GM19467 (cell line): ENCODE results near the gene PLN.

ENCODE experiments used
- ATAC-seq: cut with Tn5 transposase; IDR thresholded peaks from one replicate; pipeline ENCODE4 v1.9.1; 2021; ENCODE audit warnings: mild to moderate bottlenecking, moderate library complexity; ENCODE audit not compliant: unreplicated experiment

PLN gene

DNA sequence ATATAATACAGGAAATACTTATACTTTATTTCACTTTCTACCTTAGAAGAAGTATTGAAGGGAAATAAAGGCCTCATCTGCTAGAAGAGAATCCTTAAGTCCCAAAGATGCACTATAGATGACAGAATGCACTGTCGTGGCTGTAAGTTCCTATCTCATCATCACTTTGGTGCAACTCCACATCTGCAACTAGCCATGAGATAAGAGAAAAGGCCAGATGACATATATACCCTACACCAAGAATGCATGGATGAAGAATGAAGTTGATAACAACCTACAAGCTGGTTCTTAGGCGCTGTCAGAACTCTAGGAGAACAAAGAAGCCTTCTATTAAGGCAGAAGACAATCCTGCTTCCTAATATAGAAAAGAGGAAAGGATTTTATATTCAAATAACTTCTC, 11.6 kb upstream of the PLN start:
- no peak for ATAC-seq

DNA sequence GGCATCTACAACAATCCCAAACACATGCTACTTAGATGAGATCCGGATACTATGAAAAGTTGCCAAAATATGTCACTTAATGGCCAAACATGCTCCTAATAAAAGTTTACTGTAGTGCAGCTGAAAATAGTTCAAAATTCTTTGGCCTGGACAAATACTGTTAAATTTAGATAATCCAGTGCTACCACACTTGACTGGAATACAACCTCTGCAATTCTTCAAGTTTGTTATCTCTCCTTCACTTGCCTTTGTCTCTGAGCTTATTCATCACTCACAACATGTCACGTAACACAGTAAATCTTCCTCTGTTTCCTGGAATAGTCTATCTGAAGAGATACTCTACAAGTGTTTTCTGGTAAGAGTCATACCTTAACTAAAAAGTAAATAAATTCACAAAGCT, 10.5 kb upstream of the PLN start:
- ATAC-seq: no peak

- no peak for ATAC-seq
Measured at GRCh38 chr6:118542184-118542952, 5.7 kb upstream of the PLN start.

GRCh38 chr6:118544105-118544504, 4.0 kb upstream of the PLN start:
- ATAC-seq: no peak

DNA sequence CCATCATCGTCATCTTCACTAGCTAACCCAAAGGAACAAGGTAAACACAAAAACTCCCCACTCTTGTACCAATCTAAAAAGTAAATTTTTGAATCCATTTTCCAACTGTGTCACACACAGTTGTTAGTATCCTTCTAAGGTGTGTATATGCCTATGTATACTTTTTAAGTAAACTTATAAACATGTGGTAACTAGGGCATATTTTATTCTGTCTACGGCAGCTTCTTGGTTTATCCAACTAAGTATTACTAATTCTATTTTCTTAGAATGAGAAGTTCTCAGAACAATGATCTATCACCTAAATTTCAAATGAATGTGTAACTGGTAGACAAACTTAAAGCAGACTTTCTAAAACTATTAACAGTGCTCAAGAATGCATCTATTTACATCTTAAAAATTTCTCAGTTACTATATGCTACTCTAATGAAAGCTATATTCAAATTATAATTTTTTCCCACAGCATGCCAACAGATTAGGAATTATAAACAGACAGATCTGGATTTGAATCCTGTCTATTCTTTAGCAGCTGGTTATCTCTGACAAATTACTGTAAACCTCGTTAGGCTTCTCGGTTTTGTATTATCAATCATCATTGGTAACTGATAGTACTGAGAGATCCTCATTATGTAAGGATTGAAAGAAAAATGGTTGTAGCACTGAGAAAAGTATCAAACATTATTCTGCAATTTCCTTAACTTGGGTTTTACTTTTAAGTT, 1.8 kb upstream of the PLN start:
- ATAC-seq: no peak

DNA sequence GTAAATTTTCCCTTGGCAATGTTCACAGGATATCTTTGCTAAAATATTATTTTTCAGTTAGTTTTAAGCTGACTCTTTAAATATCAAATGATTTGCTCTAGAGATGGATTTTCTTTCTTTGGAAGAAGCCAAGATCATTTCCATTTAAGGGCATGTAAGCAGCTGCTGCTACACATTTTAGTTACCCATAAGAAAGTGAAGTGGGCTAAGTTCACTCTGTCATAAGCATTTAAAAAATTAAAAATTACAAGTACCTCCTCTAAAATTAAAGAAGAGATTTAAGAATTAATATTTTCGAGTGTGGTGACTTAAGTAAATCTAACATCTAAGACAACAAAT, 1.2 kb upstream of the PLN start:
- ATAC-seq: no peak

DNA sequence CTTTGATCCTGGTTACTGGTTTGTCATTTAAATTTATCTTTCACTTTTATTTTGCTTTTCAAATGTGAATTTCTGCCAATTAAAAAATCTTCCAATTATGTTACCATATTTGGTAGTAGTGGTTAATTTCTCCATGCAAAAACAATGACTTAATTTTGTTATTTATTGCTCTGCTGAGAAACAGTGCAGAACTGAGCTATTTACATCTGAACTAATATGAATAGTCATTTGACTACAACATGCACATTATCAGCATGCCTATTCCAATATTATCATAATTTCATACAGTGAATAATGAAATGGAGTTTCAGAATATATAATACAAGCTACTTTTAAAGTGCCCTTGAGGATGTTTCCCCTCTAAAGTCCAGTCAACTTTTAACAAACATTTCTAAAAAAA, 517 bp downstream of the PLN start:
- ATAC-seq: no peak

GRCh38 chr6:118551063-118552053, 3.3 kb downstream of the PLN start:
- ATAC-seq: peak; percentile 69

GRCh38 chr6:118553132-118553531, 5.0 kb downstream of the PLN start:
- ATAC-seq: no peak

DNA sequence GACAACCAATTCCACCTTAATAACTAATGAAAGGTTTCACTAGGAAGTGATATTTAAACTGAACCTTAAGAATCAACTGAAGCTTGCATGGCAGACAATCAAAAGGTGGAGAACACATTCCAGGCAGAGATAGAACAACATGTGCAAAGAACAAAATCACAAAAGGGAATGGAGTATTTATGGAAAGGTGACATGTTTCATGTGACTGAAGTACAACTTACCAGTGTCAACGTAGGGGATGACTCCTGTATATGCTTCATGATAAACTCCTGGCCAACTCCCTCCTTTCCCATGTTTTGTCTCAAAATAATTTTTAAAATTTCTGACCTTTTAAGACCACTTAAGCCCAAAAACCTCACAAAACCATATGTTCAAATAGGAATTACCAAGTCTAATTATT, 6.6 kb downstream of the PLN start:
- ATAC-seq: no peak

DNA sequence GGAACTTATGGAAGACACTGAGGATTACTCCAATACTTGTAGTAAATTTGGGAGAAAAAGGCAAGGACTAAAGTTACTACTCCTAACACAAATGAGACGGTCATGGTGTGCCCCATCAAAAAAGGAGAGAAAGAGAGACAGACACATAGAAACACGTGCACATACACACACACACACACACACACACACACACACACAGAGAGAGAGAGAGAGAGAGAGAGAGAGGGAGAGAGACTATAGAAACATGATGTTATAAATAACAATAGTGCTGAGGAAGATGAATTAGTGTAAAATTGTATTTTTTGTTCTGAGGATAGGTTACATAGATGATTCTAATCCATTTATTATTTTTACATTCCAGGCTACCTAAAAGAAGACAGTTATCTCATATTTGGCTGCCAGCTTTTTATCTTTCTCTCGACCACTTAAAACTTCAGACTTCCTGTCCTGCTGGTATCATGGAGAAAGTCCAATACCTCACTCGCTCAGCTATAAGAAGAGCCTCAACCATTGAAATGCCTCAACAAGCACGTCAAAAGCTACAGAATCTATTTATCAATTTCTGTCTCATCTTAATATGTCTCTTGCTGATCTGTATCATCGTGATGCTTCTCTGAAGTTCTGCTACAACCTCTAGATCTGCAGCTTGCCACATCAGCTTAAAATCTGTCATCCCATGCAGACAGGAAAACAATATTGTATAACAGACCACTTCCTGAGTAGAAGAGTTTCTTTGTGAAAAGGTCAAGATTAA, 10.5 kb downstream of the PLN start:
- no peak for ATAC-seq

GRCh38 chr6:118559659-118560058, 11.6 kb downstream of the PLN start:
- no peak for ATAC-seq

DNA sequence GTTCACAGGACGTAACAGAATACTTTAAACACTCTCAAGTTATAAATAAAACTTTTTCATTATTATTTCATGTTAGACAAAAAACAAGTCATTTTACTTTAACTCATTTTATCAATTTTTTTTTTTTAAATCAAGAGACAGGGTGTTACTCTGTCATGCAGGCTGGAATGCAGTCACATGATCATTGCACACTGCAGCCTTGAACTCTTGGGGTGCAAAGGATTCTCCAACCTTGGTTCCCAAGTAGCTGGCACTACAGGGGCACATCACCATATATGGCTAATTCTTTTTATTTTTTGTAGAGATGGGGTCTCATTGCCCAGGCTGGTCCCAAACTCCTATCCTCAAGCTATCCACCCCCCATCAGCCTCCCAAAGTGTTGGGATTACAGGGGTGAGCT, 14.2 kb downstream of the PLN start:
- ATAC-seq: no peak

GRCh38 chr6:118562959-118563358, 14.9 kb downstream of the PLN start:
- ATAC-seq: no peak

- ATAC-seq: peak; percentile 98
Measured at GRCh38 chr6:118565311-118565960, 17.3 kb downstream of the PLN start.

- no peak for ATAC-seq
Measured at GRCh38 chr6:118567974-118568373, 19.9 kb downstream of the PLN start.

GRCh38 chr6:118569498-118569897, 21.4 kb downstream of the PLN start:
- no peak for ATAC-seq

DNA sequence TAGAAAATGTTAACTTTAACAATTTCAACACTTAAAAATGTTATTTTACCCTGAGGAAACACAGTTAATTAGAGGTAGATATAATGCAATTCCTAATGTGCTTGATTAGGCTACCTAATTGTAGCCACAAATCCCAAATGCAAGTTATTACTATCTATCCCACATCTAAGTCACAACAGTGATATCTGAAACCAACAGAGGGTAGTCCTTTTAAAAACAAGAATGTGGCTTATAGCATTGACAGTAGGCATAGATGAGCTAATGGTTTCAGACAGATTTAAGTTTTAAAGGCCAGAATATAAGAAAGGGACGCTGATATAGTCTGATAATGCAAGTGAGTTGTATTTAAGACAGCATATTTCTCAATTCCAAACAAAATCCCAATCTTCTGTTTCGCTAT, 23.0 kb downstream of the PLN start:
- ATAC-seq: no peak

GRCh38 chr6:118574051-118574865, 26.2 kb downstream of the PLN start:
- ATAC-seq: no peak
